Occipital lobe (tissue), 2 donors: ENCODE measurements around the gene CIT. TPM values are rescaled to one million over a fixed set of nuclear protein-coding genes. Genes with fewer than 3 reads are reported as not detected.
"Not testable (repeated sequence)": the region's sequence is repeated elsewhere in the genome, so short reads cannot be mapped to it uniquely, and the experiment has no call there.

Source experiments
- DNase-seq: peaks from one replicate; lab custom pipeline; 2025; lab: John Stamatoyannopoulos, UW
- total RNA-seq: library from RNA; depleted of rRNA; stranded (reverse); fragments of >200 nt; gene quantifications from one replicate; pipeline ENCODE4 v1.2.3, GENCODE V29; 2014

The CIT gene
- total RNA-seq, 1 donor from 2014 or later, result 13.3 TPM

DNA sequence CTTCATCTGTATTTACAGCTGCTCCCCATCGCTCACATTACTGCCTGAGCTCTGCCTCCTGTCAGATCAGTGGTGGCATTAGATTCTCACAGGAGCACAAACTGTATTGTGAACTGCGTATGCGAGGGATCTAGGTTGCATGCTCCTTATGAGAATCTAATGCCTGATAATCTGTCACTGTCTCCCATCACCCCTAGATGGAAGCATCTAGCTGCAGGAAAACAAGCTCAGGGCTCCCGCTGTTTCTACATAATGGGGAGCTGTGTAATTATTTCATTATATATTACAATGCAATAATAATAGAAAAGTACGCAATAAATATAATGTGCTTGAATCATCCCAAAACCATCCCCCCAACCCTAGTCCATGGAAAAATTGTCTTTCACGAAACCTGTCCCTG, 219.0 kb downstream of the CIT start:
- DNase-seq, result not testable (repeated sequence)

DNA sequence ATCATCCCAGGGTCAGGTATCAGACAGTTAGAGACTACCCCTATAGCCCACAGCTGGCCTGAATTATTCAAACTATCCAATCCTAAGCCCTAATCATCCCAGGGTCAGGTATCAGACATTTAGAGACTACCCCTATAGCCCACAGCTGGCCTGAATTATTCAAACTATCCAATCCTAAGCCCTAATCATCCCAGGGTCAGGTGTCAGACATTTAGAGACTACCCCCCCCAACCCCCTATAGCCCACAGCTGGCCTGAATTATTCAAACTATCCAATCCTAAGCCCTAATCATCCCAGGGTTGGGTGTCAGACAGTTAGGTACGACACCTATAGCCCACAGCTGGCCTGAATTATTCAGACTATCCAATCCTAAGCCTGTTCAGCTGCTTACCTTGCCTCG, 220.1 kb downstream of the CIT start:
- not testable (repeated sequence) for DNase-seq

DNA sequence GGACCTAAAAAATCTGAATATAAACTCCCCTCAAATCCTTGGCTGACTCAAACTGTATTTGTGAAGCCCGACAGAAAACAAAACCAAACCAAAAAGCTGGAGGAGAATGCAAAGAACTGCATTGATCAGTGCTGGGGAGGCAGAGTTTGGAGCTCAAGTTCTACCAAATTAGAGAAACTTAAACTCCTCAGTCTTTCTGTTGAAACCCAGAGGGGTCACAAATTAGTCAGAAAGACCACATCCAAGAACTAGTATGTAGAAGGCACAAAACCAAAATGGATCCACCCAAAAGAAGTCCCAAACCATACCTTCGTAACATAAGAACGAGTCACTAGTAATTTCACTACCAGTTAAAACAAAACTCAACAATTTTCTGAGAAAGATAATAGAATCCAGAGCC, 224.5 kb downstream of the CIT start:
- no peak for DNase-seq

DNA sequence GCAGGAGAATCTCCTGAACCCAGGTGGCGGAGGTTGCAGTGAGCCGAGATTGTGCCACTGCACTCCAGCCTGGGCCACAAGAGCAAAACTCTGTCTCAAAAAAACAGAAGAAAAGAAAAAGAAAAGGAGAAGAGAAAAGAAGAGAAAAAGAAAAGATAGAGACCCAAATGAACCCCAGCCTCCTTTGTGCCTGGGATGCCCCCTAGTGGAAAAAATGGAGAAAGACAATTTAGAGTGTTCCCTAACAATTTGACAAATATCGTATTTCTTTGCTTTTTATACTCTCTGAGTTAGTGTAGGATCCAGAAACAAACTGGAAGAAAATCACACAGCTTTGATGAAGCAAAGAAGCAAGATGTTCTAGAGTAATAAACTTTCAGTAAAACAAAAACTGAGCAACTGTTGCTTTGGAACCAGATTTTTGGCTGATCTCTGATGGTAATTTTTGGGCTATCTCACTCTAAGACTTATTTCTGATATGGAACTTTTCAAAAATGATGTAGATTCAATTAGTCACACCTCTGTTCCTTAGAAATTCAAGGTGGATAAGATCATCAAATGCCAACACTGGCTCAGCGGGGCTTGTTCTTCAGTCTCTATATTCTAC, 227.8 kb downstream of the CIT start:
- no peak for DNase-seq

DNA sequence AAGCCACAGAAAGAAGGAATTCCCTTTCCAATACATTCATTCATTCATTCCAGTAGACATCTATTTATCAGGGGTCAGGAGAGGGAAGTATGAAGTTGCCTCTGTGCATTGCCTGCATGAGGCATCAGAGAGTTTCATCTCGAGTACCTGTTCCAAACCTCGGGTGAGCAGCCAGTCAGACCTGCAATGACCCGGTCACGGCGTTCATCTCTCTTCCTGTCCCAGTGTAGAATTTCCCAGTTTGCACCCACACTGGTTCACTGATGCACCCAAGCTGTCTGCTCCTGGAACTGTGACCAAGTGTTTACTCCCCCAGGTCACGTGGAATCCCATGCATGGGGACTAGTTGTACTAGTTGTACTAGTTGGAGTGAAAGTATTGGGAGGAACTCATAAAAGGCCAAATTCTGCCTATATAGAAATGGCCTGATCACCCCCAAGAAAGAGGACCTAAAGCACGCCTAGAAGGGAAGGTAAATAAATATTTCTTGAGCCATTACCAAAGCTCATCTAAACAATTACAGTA, 231.5 kb downstream of the CIT start:
- DNase-seq, result no peak

DNA sequence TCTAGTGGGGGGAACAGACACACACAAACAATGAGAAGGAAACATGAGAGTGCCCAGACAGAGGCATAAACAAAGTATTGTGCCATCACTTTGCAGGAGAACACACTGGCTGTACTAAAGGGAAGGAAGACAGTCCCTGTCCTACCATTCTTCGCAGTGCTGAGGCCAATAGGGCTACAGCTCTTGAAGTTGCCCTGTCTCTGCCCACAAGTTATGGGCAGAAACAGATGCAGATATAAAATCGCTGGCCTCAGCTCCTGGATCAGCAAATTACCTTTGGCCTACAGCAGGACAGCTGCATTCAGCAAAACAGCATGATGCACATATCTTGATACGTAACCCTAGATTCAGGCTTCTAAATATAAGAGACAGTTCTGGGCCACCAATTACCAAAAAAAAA, 232.2 kb downstream of the CIT start:
- no peak for DNase-seq

DNA sequence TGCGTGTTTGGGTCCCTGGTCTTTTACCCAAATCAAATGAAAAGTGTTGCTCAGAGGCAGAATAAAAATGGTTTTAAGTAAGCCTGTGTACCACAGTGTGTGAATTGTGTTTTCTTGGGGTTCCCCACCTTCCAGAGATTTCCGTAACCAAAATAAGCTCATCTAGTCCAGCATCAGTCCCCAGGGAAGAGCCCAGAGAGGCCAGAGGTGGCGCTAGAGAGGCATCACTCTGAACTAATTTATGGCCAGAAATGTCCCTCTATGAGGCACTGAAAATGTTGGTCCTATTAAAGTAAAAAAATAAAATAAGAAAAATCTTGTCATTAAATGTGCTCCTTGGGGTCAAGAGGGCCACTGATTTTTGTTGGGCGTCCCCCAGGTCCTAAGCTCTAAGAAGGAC, 234.1 kb downstream of the CIT start:
- DNase-seq, result no peak

Other genes with a start within 250 kb of the CIT start
- 16.8 TPM for gene PRKAB1, start 209.2 kb downstream of the CIT start, total RNA-seq
- gene BICDL1, start 111.9 kb upstream of the CIT start, total RNA-seq, result 25.4 TPM
- 34.8 TPM for gene RAB35, start 239.4 kb upstream of the CIT start, total RNA-seq